D721Med (cell line): Measurements from ENCODE around the gene MXD1.

Experiments
- DNase-seq: peaks from one replicate; pipeline ENCODE4 v3.0.0; 2011; ENCODE audit warnings: low spot score; ENCODE audit not compliant: insufficient read length
- FAIRE-seq: peaks from 2 replicates; lab custom pipeline; 2011; peaks lifted over from hg19 to GRCh38; lab: Jason Lieb, UNC
- TF ChIP-seq, protein P1 (sequence below): IDR thresholded peaks from 2 replicates; pipeline ENCODE4 v1.5.1; 2012; ENCODE audit warnings: mild to moderate bottlenecking, control low read depth; ENCODE audit not compliant: insufficient read depth; ENCODE audit errors: missing control alignments

Gene MXD1

DNA sequence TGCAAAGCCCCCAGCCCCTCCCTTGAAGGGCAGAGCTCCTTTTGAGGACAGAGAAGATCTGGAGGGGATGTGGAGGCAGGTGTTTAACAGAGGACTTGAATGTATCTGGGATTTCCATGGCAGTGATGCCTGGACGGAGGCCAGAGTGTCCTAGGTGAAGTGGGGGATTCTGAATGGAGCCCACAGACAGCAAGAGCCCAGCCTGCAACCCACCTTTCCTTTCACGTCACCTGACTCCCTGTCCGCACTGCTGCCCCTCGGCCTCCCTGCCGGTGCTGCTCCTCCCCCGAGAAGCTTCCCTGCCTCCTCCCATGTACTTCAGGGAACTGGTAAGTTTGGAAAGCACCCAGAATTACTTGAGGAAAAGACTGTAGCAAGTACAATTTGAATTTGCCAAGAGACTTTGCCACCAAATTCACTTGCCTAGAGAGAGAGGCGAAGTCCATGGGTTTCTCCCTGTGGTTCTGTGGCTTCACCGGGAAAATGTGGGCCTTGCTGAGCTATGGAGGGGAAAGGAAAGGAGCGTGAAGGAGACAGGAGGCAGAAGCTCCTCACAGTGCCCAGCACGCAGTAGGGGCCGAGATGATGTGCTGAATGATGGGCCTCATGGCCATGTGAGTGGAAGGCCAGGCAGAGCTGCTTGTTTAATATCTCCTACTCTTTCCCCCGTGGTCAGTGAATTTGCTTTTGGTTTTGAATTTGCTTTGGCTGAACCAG lies 60.4 kb downstream of the MXD1 start:
- TF ChIP-seq, protein P1, sequence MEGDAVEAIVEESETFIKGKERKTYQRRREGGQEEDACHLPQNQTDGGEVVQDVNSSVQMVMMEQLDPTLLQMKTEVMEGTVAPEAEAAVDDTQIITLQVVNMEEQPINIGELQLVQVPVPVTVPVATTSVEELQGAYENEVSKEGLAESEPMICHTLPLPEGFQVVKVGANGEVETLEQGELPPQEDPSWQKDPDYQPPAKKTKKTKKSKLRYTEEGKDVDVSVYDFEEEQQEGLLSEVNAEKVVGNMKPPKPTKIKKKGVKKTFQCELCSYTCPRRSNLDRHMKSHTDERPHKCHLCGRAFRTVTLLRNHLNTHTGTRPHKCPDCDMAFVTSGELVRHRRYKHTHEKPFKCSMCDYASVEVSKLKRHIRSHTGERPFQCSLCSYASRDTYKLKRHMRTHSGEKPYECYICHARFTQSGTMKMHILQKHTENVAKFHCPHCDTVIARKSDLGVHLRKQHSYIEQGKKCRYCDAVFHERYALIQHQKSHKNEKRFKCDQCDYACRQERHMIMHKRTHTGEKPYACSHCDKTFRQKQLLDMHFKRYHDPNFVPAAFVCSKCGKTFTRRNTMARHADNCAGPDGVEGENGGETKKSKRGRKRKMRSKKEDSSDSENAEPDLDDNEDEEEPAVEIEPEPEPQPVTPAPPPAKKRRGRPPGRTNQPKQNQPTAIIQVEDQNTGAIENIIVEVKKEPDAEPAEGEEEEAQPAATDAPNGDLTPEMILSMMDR: no peak
- FAIRE-seq (no peak), DNase-seq (no peak)

DNA sequence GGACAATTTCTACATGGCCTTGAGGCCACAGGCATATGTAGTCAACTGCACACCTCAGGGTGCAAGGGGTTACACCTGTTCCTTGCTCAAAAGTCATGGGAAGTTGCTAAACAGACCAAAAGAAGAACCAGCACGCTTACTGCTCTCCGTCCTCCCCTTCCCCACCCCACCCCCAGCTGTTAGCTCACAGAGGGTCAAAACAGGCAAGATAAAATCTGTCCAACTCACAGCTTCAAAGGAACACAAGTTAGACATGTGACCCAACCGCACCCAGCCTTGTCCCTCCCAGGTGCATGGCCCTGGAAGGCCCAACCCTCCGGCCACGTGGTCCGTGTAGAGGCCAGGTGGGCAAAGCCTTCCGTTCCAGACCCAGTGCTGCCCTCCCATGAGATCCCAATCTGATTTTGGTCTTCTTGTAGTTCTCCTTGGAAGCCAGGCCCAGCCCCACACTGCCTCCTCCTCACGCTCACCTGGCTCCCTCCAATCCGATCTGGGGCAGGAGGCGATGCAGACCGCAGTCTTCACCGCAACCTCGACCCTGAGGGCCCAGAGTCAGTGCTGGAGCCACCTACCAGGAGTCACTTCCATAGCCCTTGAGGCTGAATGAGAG lies 61.0 kb downstream of the MXD1 start:
- FAIRE-seq (no peak), DNase-seq (no peak)
- TF ChIP-seq, protein P1: no peak

DNA sequence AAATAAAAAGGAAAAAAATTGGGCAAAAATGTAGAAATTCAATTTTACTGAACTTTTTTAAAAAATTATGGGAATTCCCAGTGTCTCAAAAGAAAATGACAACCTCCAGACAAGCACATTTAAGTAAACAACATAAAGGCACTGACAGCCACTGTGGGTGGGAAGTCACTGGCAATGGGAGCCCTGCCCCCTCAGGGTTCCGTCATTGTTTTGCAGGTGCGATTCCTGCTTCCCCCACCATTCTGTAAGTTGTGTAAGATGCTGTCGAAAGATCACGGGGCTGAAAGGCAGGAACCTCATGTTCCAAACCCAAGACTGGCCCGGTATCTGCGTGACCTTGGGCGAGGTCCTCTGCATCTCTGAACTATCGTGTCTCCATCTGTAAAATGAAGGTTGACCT lies 62.3 kb downstream of the MXD1 start:
- FAIRE-seq (no peak), DNase-seq (no peak)
- TF ChIP-seq, protein P1: no peak

DNA sequence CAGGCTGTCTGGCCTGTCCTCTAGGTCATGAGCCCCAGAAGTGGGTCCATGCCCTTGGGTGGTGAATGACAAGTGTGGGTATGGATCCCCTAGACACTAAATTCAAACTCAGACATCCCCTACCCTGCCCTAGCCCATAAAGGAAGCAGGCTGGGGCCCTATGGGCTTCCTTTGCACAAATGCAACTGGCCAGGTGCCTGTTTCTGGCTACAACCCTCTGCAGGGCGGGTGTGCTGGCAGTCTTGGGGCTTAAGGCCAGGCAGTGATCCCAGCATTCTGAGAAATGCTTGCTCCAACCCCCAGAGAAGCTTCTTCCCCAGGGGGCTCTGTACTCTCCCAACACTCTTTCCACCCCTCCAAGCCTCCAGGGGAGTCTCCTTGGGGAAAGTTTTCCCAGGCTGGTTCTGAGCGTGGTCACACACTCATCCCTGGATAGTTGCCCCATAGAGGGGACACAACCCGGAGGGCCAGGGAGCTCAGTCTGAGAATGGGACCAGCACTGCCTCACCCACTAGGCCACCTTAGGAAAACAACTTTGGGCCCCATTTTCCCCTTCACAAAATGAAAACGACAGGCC lies 63.1 kb downstream of the MXD1 start:
- DNase-seq (no peak), FAIRE-seq (no peak)
- TF ChIP-seq, protein P1: no peak

DNA sequence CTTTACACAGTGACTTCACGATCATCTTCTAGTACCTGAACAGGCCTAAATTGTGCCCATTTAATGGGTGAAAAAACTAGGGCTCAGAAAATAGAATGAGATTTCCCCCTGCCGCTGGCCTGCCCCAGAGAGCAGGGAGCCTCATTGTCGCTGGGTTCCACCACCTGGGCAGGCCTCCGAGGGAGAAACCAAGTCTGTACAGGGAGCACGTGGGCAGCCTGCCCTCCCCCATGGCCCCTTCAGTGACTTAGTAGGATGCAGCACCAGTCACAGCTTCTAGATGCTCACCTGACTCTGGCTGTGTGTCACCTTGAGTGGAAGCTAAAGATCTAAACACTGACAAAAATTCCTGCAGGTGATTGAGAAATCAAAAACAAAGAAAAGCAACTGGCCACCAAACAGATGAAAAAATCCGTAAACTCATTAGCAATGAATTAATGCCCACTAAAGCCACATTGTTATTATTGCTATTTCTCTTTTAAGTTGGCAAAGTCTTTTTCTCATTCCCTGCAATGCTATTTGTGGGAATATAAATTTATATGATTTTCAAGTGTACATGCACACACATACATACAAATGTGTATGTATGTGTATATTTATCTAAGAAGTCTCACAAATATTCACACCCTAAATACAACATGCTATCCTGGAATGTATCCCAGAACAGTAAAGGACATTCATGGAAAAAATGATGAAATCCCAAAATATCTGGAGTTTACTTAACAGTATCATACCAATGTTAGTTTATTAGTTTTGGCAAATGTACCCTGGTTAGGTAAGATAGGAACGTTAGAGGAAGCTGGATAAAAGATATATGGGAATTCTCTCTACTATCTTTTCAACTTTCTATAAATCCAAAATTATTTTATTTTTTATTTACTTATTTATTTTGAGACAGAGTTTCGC lies 65.2 kb downstream of the MXD1 start:
- FAIRE-seq: no peak
- TF ChIP-seq, protein P1: no peak
- DNase-seq: no peak

DNA sequence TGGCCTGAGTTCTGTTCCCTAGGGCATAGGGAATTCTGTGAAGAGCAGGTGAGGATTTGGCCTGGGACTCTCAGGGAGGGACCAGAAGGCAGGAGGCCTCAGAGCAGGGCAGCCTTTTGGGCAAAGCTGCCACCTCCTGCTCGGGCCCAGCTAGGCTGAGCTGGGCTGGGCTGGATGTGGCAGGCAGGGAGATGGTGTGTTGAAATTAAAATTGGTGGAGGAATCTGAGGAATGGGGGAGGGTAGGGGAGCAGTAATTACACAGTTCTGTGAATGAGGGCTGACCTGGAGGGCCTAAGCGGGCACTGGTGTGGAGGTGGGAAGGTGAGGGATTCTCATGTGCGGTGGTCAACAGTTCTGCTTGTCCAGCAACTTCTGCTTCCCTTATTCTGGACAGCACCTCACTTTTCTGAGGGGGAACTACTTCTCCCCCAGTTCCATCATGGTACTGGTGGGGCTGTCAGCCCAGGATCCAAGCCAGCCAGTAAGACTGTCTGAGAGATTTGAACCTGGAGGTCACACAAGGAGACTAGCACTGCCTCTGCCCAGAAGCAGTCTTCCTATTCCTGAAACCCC lies 68.6 kb downstream of the MXD1 start:
- no peak for DNase-seq
- FAIRE-seq: no peak

More for the DNA sequence above, 68.6 kb downstream of the MXD1 start:
- TF ChIP-seq, protein P1: no peak
